K562 (cell line): ENCODE data around the gene ANKRD24. TPM values are rescaled to one million over a fixed set of nuclear protein-coding genes. Genes with fewer than 3 reads are reported as not detected.

Experiments
- ATAC-seq: fragments of 200-7000 bp; cut with Tn5 transposase; 3 replicates; pipeline ENCODE4 v1.9.1; 2020; ENCODE audit warnings: moderate library complexity
- BruUV-seq: library from RNA; stranded (reverse); fragments of 400-500 nt; replicated peaks from 2 replicates; lab custom pipeline; 2021; lab: Mats Ljungman, UMichigan
- CTCF ChIA-PET: fragments of 300-600 bp; formaldehyde crosslinking; extraction: SDS; loops from one replicate; lab custom pipeline; 2021; ENCODE audit warnings: low intra/inter-chr PET ratio; lab: Yijun Ruan, JAX
- POLR2A ChIA-PET: fragments of 300-600, 350-650 bp; sonication (Branson Sonifier 250); formaldehyde crosslinking; extraction: SDS; loops from one replicate; lab custom pipeline; 2021; ENCODE audit warnings: antibody characterized with exemption, inconsistent platforms; lab: Yijun Ruan, JAX
- DNase-seq, 4 experiments: peaks; one replicate each; pipeline versions ENCODE4 v3.0.0 to v3.0.0-alpha.2; 2011 to 2018; ENCODE audit warnings: low spot score in 3 of 4, mixed read lengths in 3 of 4; ENCODE audit errors: extremely low read depth in 1 of 4
- FAIRE-seq: peaks from 2 replicates; lab custom pipeline; 2011; peaks lifted over from hg19 to GRCh38; lab: Jason Lieb, UNC
- H2AFZ ChIP-seq: 2 replicates; pipeline ENCODE4 v1.6.0; 2011; ENCODE audit warnings: low read depth, low read length, control low read depth, inconsistent platforms
- H3K27ac ChIP-seq: fragments of 200-600 bp; 3 replicates; pipeline ENCODE4 v1.8.0; 2011; ENCODE audit warnings: low read depth, mild to moderate bottlenecking, control low read depth, inconsistent platforms, low read length, moderate library complexity, mixed read lengths; ENCODE audit errors: extremely low read depth
- H3K27me3 ChIP-seq, 2 experiments: fragments of 300-600 bp in 1 of 2; 2 replicates in 1 of 2; 3 replicates in 1 of 2; pipeline versions ENCODE4 v1.6.0 to v1.8.0; 2011; ENCODE audit warnings: inconsistent platforms in 2 of 2, low read length in 2 of 2, mild to moderate bottlenecking in 1 of 2, mixed read lengths in 1 of 2, moderate library complexity in 1 of 2; ENCODE audit not compliant: control insufficient read depth in 2 of 2, insufficient read depth in 2 of 2
- H3K36me3 ChIP-seq: fragments of 300-600 bp; 3 replicates; pipeline ENCODE4 v1.8.0; 2011; ENCODE audit warnings: mild to moderate bottlenecking, low read length, inconsistent platforms; ENCODE audit not compliant: control insufficient read depth, insufficient read depth
- H3K4me1 ChIP-seq, 2 experiments: fragments of 200-600 bp in 1 of 2; replicated peaks in 1 of 2; 2 replicates in 1 of 2; 3 replicates in 1 of 2; pipeline versions ENCODE4 v1.5.1 to v1.8.0; 2011; ENCODE audit warnings: inconsistent platforms in 2 of 2, low read length in 2 of 2, mild to moderate bottlenecking in 1 of 2, mixed read lengths in 1 of 2, moderate library complexity in 1 of 2; ENCODE audit not compliant: control insufficient read depth in 2 of 2, insufficient read depth in 2 of 2
- H3K4me2 ChIP-seq: 2 replicates; pipeline ENCODE4 v1.6.1; 2011; ENCODE audit warnings: low read length, control low read depth, inconsistent platforms, mixed read lengths; ENCODE audit not compliant: insufficient read depth
- H3K4me3 ChIP-seq: fragments of 200-600 bp; sonication (generic), shearing (Covaris generic); 2 replicates; pipeline ENCODE4 v1.5.1; 2016; ENCODE audit warnings: control low read depth, inconsistent platforms
- H3K79me2 ChIP-seq: fragments of 200-600 bp; 3 replicates; pipeline ENCODE4 v1.8.0; 2011; ENCODE audit warnings: low read length, inconsistent platforms; ENCODE audit not compliant: control insufficient read depth, insufficient read depth
- H3K9ac ChIP-seq, 2 experiments: 2 replicates each; pipeline versions ENCODE4 v1.6.0 to v1.6.1; 2011; ENCODE audit warnings: low read depth in 2 of 2, low read length in 2 of 2, control low read depth in 1 of 2, inconsistent platforms in 1 of 2, mild to moderate bottlenecking in 1 of 2, mixed read lengths in 1 of 2; ENCODE audit not compliant: insufficient read depth in 1 of 2
- H3K9me1 ChIP-seq: one replicate; pipeline ENCODE4 v1.6.0; 2011; ENCODE audit warnings: inconsistent platforms, mild to moderate bottlenecking, low read length, moderate library complexity; ENCODE audit not compliant: control insufficient read depth, insufficient read depth
- H3K9me3 ChIP-seq: replicated peaks from 2 replicates; pipeline ENCODE4 v1.5.1; 2011; ENCODE audit warnings: low read depth, low read length, inconsistent platforms; ENCODE audit not compliant: control insufficient read depth, insufficient read depth
- H4K20me1 ChIP-seq: replicated peaks from 2 replicates; pipeline ENCODE4 v1.6.1; 2011; ENCODE audit warnings: low read length, inconsistent platforms, mixed read lengths; ENCODE audit not compliant: control insufficient read depth, insufficient read depth
- EGR1 ChIP-seq: fragments of 450-650 bp; conservative IDR thresholded peaks from 2 replicates; pipeline ENCODE4 v1.6.1; 2017; ENCODE audit warnings: mild to moderate bottlenecking
- FIP1L1 ChIP-seq: fragments of 200-400 bp; formaldehyde crosslinking; IDR thresholded peaks from 2 replicates; pipeline ENCODE4 v1.6.1; 2018; ENCODE audit warnings: mild to moderate bottlenecking, low read depth, low read length; ENCODE audit not compliant: poor library complexity, severe bottlenecking
- NCOA6 ChIP-seq: fragments of 450-650 bp; IDR thresholded peaks from 2 replicates; pipeline ENCODE4 v1.6.1; 2017; ENCODE audit warnings: mild to moderate bottlenecking
- NFIC ChIP-seq: fragments of 450-650 bp; IDR thresholded peaks from 2 replicates; pipeline ENCODE4 v1.6.1; 2017; ENCODE audit warnings: mild to moderate bottlenecking, inconsistent platforms
- WGBS: fragments of 100-300 bp; shearing (Covaris generic); methylation state at CpG from one replicate; pipeline ENCODE4 v1.1.6; 2016; ENCODE audit warnings: low coverage, mixed read lengths; ENCODE audit not compliant: insufficient coverage; ENCODE audit errors: missing lambda C conversion rate; 5-methylcytosine and 5-hydroxymethylcytosine counted together
- in situ Hi-C: fragments of 300-500 bp; cut with MboI; formaldehyde crosslinking; loops from 4 replicates; pipeline ENCODE4 v1.15.0; 2018; ENCODE audit warnings: inconsistent platforms, mixed read lengths
- intact Hi-C: fragments of 100-400 bp; cut with micrococcal nuclease; formaldehyde crosslinking; loops from 2 replicates; pipeline ENCODE4 v1.14.2; 2022
- polyA plus RNA-seq, 8 experiments: library from polyadenylated mRNA; depleted of rRNA in 4 of 8; stranded (reverse) in 5 of 8; unstranded in 3 of 8; fragments of >200 nt; fragmentation: Nextera tagmentation in 2 of 8; fragmentation: Illumina TruSeq in 1 of 8; extraction: Ambion mirVana in 2 of 8; extraction: Trizol in 1 of 8; gene quantifications; 2 replicates each; pipeline versions ENCODE4 v1.2.1 to v1.2.3, GENCODE V29; 2011 to 2014; ENCODE audit warnings: inconsistent platforms in 1 of 8, missing spikeins in 1 of 8
- total RNA-seq, 7 experiments: library from RNA; depleted of rRNA in 6 of 7; stranded (reverse); fragments of >200 nt in 6 of 7; fragmentation: Illumina TruSeq in 2 of 7; extraction: Trizol in 2 of 7; gene quantifications; 2 replicates each; pipeline versions ENCODE4 v1.2.1 to v1.2.3, GENCODE V29; 2011 to 2021; ENCODE audit warnings: low replicate concordance in 1 of 7
- TF ChIP-seq, protein P1 (sequence below): sonication (generic); formaldehyde crosslinking; IDR thresholded peaks from 2 replicates; pipeline ENCODE4 v1.9.0; 2022; ENCODE audit warnings: mild to moderate bottlenecking, missing genetic modification reagents
- TF ChIP-seq, protein P2 (sequence below): fragments of 200-800 bp; sonication (Bioruptor generic); IDR thresholded peaks from 2 replicates; pipeline ENCODE4 v1.6.1; 2016; ENCODE audit warnings: missing genetic modification characterization, missing compliant biosample characterization

Gene ANKRD24
- total and polyA plus RNA-seq, 9 of the 15 experiments (the other 6 are each of a cell fraction or from before 2014, with no cell fraction given) = 0.07 to 0.12 (median 0.09) TPM; not detected in 5

DNA sequence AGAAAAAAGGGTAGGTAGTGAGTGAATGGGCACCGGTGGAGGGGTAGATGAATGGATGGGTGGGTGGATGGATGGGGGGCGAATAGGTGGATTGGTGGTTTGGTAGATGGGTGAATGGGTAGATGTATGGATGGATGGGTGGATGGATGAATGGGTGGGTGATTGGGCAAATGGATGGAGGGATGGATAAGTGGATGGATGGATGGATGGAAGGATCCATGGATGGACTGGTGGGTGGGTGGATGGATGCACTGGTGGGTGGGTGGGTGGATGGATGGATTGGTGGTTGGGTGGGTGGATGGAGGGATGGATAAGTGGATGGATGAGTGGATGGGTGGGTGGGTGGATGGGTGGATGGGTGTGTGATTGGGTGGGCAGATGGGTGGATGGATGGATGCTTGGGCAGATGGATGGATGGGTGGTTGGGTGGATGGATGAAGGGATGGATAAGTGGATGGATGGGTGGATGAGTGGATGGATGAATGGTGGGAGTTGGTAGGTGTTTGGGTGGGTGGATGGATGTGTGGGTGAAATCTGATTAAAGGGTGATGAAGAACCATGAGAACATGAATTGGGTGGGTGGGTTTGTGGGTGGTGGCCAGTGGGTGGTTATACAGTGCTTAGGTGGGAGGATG is 2.3 kb downstream of the ANKRD24 start:
- H3K9me1 ChIP-seq = peaks cover 6% of the 10 kb centered on the region
- in situ Hi-C loops = no loop called here
- peaks cover 3% of the 10 kb centered on the region; the same call in 1 of the 2 replicates for H4K20me1 ChIP-seq
- BruUV-seq = no TSS peak
- no peak overlapping the region for H3K27ac ChIP-seq
- no peak for ATAC-seq
- no peak for FAIRE-seq
- intact Hi-C loops = loop anchor here (5.0 to 10.0 kb wide), 2 partner anchors 120 to 198 kb away; partner anchors contain the start of genes EEF2 and ZBTB7A
- H2AFZ ChIP-seq = no peak overlapping the region
- H3K9ac ChIP-seq = no peak overlapping the region
- peaks cover 17% of the 10 kb centered on the region for H3K79me2 ChIP-seq
- H3K9me3 ChIP-seq = no peaks in the 10 kb centered on the region
- no peak overlapping the region for H3K4me2 ChIP-seq
- TF ChIP-seq EGR1 = peak; percentile 20; the same call in 1 of the 2 replicates
- no peak for TF ChIP-seq NFIC
- ChIA-PET CTCF (no interaction called here), POLR2A (interaction anchor here (0.9 kb wide), 2 partner anchors 50 to 199 kb away, joined by 3 to 4 read pairs; partner anchors contain the start of gene EEF2)
- WGBS = 14% methylated on average over 2 of the region's 2 CpGs
- peaks cover 17 to 40% of the 10 kb centered on the region in 2 experiments for H3K4me1 ChIP-seq
- no peak for DNase-seq
- peaks cover 9% of the 10 kb centered on the region; the same call in 1 of the 3 replicates for H3K36me3 ChIP-seq
- H3K27me3 ChIP-seq = no peaks in the 10 kb centered on the region
- H3K4me3 ChIP-seq = no peak overlapping the region

DNA sequence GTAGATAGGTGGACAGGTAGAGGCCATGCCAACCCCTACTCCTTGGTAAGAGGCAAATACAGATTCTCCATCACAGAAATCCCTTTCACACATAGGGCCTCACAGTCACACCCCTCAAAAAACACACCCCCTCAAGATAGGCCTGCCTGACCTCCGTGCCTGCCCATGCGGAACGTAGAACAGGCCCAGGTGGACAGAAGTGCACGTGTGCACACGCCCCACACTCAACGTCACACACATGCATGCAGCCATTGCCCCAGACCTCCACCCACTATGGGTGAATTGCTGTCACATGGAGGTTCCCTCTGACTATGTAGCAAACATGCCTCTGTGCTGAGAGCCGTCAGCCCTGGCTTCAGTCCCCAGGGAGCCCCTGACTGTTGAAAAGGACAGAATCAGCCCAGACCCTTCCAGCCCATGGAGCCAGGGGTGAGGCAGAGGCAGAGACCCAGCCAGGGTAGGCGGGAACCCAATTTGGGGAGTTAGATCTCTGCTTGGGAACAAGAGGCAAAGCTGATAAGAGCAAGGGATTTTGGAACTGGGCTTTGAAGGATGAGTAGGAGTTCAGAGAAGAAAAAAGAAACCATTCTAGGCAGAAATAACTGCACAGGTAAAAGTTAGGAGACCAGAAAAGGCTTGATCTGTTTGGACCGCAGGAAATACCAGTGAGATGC is 3.1 kb downstream of the ANKRD24 start:
- no peak for FAIRE-seq
- Histone ChIP-seq H2AFZ (no peak overlapping the region), H3K4me1 (peaks cover 14 to 34% of the 10 kb centered on the region in 2 experiments), H3K79me2 (peaks cover 16% of the 10 kb centered on the region), H4K20me1 (peaks cover 3% of the 10 kb centered on the region; the same call in 1 of the 2 replicates), H3K4me2 (no peak overlapping the region), H3K9me3 (no peaks in the 10 kb centered on the region), H3K36me3 (peaks cover 2% of the 10 kb centered on the region; the same call in 1 of the 3 replicates), H3K27ac (no peak overlapping the region), H3K9ac (peak overlapping the region in 1 of 2 experiments; percentile 72; a peak in 1 of 4 replicates), H3K4me3 (no peak overlapping the region), H3K9me1 (peaks cover 4% of the 10 kb centered on the region), H3K27me3 (no peaks in the 10 kb centered on the region)
- BruUV-seq = no TSS peak
- ATAC-seq = no peak
- WGBS = 23% methylated on average over 8 of the region's 9 CpGs
- ChIA-PET POLR2A (no interaction called here), CTCF (no interaction called here)
- in situ Hi-C loops (no loop called here), intact Hi-C loops (loop anchor here (1.0 to 10.0 kb wide), 3 partner anchors 45 to 198 kb away; partner anchors contain the start of genes EEF2 and ZBTB7A)
- no peak for DNase-seq
- TF ChIP-seq FIP1L1 (no peak), NCOA6 (no peak)
- TF ChIP-seq, protein P1, sequence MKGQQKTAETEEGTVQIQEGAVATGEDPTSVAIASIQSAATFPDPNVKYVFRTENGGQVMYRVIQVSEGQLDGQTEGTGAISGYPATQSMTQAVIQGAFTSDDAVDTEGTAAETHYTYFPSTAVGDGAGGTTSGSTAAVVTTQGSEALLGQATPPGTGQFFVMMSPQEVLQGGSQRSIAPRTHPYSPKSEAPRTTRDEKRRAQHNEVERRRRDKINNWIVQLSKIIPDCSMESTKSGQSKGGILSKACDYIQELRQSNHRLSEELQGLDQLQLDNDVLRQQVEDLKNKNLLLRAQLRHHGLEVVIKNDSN (CRISPR knock-in tag) = peak; percentile 32; the same call in 1 of the 2 replicates
- TF ChIP-seq, protein P2, sequence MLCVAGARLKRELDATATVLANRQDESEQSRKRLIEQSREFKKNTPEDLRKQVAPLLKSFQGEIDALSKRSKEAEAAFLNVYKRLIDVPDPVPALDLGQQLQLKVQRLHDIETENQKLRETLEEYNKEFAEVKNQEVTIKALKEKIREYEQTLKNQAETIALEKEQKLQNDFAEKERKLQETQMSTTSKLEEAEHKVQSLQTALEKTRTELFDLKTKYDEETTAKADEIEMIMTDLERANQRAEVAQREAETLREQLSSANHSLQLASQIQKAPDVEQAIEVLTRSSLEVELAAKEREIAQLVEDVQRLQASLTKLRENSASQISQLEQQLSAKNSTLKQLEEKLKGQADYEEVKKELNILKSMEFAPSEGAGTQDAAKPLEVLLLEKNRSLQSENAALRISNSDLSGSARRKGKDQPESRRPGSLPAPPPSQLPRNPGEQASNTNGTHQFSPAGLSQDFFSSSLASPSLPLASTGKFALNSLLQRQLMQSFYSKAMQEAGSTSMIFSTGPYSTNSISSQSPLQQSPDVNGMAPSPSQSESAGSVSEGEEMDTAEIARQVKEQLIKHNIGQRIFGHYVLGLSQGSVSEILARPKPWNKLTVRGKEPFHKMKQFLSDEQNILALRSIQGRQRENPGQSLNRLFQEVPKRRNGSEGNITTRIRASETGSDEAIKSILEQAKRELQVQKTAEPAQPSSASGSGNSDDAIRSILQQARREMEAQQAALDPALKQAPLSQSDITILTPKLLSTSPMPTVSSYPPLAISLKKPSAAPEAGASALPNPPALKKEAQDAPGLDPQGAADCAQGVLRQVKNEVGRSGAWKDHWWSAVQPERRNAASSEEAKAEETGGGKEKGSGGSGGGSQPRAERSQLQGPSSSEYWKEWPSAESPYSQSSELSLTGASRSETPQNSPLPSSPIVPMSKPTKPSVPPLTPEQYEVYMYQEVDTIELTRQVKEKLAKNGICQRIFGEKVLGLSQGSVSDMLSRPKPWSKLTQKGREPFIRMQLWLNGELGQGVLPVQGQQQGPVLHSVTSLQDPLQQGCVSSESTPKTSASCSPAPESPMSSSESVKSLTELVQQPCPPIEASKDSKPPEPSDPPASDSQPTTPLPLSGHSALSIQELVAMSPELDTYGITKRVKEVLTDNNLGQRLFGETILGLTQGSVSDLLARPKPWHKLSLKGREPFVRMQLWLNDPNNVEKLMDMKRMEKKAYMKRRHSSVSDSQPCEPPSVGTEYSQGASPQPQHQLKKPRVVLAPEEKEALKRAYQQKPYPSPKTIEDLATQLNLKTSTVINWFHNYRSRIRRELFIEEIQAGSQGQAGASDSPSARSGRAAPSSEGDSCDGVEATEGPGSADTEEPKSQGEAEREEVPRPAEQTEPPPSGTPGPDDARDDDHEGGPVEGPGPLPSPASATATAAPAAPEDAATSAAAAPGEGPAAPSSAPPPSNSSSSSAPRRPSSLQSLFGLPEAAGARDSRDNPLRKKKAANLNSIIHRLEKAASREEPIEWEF (CRISPR knock-in tag) = no peak
